Kasumi-1 (cell line): ENCODE data around the gene ILF3.
"Not testable (repeated sequence)": the region's sequence is repeated elsewhere in the genome, so short reads cannot be mapped to it uniquely, and the experiment has no call there.

ENCODE experiments used
- DNase-seq, 2 experiments: peaks; one replicate each; lab custom pipeline; 2025; lab: John Stamatoyannopoulos, UW

Gene ILF3

DNA sequence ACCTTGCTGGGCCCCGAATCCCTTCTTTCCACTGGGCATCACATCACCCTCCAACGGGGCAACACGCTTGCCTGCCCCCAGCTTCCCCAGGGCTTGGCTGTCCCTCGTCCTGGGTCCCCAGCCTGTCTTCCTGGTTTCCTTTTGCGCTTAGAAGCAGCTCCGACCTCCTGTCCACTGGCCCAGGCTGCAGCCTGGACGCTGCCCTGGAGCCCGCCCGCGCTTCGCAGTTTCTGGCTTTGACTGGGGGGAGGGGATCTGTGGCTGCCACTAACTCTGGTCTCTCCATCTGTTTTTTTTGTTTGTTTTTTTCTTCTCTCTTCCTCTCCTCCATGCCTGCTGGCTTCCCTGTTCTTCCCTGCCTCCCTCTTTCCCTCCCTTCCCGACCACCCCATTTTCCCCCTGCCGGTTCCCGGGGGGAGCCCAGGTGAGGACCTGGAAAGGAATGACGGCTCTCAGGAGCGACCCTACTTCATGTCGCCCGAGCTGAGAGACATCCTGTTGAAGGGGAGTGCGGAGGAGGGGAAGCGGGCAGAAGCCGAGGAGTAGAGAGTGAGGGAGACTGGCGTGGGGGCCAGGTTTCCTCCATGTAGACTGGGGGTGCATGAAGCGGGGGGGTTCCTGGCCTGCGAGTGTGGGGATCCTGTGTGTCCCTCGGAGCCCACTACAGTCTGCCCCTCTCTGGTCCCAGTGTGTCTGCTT, 11.5 kb upstream of the ILF3 start:
- no peak for DNase-seq

DNA sequence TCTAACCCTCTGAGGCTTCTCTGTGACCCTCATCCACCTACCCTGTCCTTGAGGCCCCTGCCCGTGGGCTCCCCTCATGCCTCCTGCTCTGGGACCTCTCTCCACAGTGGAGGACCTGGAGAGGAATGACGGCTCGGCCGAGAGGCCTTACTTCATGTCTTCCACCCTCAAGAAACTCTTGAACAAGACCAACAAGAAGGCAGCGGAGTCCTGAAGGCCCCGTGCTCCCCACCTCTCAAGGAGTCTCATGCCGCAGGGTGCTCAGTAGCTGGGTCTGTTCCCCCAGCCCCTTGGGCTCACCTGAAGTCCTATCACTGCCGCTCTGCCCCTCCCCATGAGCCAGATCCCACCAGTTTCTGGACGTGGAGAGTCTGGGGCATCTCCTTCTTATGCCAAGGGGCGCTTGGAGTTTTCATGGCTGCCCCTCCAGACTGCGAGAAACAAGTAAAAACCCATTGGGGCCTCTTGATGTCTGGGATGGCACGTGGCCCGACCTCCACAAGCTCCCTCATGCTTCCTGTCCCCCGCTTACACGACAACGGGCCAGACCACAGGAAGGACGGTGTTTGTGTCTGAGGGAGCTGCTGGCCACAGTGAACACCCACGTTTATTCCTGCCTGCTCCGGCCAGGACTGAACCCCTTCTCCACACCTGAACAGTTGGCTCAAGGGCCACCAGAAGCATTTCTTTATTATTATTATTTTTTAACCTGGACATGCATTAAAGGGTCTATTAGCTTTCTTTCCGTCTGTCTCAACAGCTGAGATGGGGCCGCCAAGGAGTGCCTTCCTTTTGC, 10.8 kb upstream of the ILF3 start:
- DNase-seq = peak in 1 of 2 experiments; percentile 11

DNA sequence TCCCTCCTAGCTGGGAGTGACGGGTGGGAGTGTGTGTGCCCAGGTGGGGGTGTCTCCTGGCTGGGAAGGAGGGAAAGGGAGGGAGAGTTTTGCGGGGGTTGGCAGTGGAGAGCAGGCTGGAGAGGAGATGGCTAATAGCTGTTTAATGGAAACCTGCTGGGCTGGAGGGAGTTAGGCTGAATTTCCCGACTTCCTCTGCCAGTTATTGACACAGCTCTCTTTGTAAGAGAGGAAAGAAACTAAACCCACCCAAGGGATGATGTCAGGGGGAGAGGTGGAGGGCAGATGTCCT, 10.2 kb upstream of the ILF3 start:
- DNase-seq = no peak

DNA sequence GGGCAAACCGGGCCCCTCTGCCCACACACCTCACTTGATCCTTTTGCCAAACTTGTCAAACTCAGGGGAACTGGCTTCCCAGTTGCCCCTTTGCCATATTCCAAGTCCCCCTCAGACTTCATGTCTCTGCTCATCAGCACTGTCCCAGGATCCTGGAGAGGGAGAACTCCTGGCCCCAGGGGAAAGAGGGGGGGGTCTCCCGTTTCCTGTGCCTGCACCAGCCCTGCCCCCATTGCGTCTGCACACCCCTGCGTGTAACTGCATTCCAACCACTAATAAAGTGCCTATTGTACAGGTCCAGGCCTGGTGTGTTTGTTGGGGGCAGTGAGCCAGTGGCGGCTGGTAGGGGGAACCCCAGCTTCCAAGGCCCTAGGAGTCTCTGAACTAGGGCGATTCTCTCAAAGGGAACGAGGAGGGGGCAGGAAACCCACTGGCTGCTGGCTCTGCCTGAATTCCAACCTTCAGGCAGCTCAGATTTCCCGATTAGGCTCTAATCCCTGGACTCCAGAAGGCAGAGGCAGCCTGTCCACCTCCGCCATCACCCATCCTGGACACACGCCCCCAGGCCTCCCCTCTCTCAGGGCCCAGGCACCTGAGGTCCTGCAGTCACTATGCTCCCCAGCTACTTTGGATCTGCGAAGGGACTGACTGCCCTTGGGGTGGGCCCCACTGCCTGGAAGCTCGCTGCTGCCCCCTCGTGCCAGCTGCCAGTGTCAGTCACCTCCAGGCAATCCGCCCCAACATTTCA, 9.7 kb upstream of the ILF3 start:
- peak; percentile 75 to 78 for DNase-seq

DNA sequence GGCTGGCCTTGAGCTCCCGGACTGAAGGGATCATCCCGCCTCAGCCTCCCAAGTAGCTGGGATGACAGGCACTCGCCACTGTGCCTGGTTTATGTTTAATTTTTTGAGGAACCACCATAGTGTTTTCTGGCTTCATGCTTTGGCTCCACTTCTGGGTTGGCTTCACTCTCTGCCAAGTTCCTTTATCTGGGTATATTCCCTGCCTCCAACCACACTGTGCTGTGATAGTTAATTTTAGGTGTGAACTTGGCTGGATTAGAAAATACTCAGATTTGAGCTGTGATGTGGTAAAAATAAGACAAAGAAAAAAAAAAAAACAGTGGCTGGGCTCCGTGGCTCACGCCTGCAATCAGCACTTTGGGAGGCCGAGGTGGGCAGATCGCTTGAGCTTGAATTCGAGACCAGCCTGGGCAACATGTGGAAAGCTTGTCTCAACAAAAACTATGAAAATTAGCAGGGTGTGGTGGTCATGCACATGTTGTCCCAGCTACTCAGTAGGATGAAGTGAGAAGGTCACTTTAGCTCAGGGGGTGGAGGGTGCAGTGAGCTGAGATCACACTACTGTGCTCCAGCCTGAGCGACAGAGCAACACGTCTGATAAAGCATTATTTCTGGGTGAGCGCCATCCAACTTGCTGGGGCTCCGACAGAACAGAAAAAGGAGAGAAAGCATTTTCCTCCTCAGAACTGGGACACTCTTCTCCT, 7.5 kb upstream of the ILF3 start:
- DNase-seq = no peak

DNA sequence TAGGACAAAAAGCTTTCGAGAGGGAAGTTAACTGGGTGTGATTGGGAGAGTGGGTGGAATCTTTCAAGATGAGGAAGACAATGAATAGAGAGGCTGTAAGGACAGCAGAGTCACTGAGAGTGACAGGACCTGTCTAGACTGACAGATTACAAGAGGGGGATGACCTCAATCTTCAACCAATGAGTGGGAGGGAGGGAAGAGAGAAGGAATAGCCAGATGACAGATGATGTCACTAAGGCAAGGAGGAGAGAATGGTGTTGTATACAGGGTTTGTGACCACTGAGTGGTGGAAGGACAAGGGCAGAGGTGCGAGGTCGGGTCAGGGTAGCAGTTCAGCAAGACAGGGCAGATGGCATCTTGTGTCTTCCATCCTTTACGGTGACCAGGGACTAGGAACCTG, 5.8 kb upstream of the ILF3 start:
- no peak for DNase-seq

DNA sequence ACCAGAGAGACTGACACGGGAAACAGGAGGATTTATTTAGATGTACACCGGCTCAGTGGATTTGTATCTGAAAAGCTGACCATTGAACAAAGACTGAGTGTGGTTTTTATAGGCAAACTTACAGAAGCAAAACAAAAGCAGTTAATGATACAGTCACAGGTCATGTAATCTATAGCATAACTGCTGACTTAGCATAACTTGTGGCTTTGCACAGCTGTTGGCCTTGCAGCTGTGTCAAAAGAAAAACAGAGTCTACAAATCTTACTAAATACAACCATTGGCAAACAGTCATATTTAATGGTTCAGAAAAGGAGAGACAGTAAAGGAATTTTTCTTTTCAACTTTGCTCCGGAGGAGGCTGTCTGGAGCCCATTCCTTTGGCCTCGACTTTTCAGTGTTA, 2.3 kb upstream of the ILF3 start:
- DNase-seq = no peak

DNA sequence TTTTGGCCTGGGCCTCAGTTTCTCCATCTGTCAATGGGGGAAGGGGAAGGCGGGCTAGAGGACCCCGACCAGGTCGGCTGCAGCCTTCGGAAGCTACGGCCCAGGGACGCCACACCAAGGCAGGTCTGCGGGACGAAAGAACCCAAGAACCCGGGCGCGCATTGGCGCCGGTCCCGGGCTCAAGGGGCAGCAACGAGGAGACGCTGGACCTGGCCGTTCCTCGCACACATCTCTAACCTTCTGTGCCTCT, 739 bp upstream of the ILF3 start:
- no peak for DNase-seq

DNA sequence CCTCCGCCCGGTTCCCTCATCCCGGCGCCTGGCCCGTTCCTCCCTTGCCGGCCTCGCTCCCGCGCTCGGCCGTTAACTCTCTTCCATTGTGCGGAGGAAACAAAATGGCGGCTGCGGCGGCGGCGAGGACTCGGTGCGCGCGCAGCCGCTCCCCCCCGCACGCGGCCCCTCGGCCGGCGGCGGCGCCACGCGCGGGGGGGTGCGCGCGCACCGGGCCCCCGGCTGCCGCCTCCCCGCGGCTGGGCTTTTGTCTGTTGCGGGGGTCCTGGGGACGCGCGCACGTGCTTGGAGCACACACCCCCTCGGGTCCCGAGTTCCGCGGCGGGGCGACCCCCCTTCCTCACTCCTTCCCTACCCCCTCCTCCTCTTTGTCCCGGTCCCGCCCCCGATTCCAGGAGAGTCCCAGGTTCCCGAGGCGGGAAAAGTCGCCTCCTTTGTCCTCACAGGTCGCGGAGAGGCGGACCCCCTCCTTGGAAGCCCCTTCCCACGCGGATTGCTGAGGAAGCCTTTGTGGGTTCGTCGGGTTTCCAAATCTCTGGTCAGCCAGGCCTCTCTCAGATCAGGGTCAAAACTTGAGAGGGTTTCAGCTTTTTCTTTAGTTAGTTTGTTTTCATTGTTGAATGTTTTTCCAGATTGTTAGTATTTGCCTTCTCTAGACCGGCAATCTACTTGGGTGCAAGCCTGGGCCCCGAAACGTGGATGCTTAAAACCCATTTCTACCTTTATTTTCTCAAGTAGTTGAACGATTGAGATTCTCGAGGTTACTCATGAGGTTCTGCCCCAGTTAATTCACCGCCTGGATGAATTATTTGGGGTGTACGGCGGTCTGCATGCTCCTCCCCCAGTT, 687 bp downstream of the ILF3 start:
- peak; percentile 16 to 20 for DNase-seq

DNA sequence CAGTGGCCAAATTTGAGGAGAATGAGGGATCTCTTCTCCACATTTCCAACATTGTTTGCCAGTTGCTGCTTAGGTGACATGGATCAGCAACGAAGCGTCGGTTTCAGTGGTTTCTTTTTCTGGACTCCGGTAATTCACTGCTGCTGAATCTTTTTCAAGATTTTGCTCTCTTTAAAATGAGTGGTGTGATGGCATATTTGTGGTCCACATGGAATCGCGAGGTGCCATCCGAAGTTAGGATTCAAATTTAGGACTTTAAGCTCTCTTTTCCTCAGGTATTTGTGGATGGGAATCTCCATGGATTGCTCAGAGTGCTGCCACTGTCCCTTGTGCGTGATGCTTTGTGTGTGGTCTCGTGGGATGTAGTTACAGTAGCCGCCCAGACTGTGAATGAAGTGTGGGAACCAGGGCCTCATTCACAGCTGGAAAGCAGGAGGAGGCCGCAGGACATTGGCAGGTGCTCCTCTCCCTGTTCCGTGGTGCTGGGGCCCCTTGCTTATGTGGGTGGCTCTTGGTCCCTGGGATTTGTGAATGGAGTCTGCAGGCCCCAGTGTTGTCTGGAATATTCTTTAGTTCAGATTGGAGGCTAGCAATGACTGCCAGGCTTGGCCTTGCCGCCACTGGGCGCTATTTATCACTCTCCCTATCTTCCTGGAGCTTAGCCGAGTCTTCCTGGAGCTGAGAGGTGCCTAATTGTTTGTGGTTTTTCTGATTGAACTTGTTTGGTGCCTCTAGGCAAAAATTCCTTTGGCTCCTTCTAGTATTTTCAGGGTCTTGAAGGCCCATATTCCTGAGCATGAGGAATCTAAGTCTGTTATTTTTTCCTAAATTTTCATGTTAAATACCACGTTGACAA, 1.5 kb downstream of the ILF3 start:
- peak; percentile 8 to 32 for DNase-seq

DNA sequence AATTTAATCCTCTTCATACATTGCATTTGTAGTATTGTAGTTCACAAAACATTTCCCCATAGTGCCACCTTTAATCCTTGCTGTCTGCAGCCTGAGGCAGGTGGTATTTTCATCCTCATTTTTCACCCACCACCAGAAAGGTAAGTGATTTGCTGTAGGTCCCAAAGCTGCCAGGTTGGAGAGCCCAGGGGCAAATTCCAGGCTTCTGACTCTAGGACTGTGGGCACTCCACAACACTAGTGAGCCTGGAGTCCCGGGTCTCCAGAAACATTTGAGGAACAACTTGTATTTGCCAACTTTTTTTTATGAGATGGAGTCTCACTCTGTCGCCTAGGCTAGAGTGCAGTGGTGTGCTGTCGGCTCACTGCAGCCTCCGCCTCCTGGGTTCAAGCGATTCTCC, 6.2 kb downstream of the ILF3 start:
- no peak for DNase-seq

DNA sequence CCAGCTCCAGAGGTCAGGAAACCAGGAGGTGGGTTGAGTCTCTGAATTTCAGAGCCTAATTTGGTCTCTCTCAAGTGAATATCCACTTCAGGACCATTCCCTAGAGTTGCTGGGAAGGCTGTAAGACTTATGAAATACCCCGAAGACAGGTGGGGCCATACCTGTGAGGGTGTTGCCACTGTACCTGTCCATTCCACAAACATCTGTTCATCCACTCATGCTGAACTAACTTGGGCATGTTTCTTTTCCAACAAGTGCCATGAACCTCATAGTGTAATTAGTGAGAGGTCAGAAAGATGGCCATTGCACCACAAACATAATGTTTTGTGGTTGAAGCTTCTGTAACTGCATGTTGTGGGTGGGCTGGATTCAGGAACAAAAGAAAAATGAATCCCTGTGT, 7.8 kb downstream of the ILF3 start:
- no peak for DNase-seq

DNA sequence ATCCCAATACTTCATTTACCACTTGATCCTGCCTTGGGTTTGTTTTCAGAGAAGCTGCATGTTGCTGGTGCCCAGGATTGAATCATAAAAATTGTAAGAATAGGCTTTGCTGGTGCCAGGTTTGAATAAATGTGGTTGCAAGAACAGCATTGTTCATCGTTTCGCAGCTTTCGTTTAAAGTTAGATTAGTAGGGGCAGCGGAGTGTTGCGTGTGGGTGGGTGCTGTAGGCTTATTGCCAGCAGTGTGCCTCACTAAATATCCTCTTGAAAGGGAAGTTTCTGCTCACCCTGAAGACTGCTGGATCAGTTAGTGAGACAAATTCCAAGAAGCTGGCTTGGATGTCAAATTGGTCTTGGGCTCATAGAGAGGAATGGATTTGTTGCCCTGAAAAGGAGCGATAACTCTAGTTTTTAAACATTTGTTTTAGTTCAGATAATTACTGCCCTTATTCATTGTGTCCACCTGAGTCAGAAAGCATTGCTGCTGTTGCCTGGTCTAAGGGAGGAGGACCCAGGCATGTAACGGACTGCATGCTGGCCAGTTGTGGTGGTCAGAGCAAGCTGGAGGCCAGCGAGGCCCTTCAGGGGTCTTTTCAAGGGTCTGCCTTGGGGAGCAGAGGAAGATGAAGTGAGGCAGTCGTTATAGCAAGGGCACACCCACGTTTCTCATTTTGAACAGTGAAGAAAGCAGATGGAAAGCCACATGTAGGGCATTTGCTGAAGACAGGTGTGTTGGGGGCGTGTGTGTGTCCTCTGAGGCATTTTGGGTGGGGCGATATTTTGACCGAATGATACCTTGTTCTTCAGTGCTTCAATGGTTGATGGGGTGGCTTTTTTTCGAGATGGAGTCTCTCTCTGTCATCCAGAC, 8.5 kb downstream of the ILF3 start:
- DNase-seq = no peak

DNA sequence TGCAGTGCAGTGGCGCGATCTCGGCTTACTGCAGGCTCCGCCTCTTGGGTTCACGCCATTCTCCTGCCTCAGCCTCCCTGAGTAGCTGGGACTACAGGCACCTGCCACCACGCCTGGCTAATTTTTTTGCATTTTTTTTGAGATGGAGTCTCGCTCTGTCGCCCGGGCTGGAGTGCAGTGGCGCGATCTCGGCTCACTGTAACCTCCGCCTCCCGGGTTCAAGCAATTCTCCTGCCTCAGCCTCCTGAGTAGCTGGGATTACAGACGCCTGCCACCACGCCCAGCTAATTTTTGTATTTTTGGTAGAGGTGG, 9.1 kb downstream of the ILF3 start:
- DNase-seq = not testable (repeated sequence)

DNA sequence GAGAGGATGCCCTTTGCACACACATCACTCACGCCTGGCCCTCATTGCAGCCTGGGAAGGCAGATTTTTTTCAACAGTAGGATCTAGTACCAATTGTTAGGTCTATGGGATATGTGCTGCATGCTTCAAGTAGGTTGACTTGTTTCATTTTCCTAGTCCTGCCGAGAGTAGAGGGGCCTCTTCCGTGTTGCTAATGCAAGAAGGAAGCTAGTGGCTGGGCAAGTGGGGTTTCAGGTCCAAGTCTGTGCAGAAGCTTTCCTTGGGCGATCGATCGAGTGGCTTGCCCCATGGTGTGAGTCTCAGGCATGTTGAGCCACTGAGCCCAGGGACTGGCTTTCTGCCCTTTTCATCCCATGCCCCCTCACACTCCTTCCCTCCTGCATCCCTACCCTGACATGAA, 13.7 kb downstream of the ILF3 start:
- DNase-seq = no peak

DNA sequence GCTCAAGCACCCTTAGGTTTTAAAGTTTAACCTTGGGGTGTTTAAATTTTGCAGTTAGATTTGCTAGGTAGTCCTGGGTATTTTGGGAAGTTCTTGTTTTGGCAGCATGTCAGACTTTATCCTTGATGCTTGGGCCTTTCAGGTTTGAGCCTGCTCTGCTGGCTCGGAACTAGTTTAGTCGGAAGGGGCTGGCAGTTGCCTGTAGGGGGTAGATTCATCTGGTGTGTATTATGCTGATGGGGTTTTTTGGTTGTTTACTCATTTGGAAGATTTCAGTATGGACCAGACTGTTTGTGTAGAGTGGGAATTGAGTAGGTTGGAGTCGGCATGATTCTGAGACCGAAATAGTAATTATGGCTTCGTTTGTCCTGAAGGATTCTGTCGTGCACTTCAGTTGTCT, 15.1 kb downstream of the ILF3 start:
- no peak for DNase-seq

DNA sequence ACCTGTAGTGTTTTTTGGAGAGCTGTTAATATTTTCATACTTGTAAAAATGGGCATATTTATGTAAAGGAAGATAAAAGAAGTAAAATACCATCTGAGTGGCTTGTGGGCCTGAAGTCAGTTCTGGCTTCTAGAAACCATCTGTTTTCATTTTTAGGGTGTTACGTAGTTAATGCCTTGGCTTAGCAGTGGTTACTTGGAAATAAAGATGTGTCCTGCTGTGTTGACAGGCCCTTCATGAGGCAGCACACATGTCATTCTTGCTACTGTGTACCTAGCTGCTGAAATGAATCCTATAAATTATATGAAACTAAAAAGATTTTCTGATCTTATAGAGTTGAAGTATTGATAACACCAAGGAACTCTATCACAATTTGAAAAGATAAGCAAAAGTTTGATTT, 16.0 kb downstream of the ILF3 start:
- DNase-seq = no peak

DNA sequence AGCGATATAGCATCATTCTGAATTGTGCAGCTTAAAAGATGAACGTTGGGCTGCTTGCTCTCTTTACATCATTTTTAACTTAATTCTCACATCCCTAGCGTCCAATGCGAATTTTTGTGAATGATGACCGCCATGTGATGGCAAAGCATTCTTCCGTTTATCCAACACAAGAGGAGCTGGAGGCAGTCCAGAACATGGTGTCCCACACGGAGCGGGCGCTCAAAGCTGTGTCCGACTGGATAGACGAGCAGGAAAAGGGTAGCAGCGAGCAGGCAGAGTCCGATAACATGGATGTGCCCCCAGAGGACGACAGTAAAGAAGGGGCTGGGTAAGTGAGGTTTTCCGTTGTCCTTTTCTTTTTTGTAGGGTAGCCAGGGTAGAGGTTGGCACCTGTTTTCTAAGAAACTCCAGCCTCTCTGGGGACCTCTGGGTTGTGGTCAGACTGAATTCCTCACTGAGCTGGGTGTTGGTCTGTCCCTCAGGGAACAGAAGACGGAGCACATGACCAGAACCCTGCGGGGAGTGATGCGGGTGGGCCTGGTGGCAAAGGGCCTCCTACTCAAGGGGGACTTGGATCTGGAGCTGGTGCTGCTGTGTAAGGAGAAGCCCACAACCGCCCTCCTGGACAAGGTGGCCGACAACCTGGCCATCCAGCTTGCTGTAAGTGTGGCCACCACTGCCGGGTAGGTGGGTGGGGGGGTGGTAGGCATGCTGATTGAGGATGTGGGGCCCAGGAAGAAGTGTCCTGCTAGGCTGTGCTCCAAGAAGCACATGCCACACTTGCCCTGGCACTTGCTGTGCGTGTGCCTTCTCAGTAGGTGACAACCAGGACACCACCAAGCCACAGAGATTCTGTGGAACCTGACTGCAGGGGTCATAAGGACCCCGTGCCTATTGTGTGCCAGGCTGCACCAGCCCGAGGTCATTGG, 17.0 kb downstream of the ILF3 start:
- DNase-seq = no peak

DNA sequence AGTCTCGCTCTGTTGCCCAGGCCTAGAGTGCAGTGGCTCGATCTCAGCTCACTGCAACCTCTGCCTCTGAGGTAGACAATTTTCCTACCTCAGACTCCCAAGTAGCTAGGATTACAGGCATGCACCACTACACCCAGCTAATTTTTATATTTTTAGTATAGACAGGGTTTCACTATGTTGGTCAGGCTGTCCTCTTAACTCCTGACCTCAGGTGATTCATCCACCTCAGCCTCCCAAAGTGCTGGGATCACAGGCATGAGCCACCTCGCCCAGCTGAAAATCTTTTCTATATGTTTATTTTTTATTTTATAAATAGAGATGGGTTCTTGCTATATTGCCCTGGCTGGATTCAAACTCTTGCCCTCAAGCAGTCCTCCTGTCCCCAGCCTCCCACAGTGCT, 17.8 kb downstream of the ILF3 start:
- DNase-seq = not testable (repeated sequence)
